NCI-H510A treated with DMSO at 0.1 percent for 48 hours (cell line): Measurements from ENCODE around the gene BRINP1.

Source experiments
- DNase-seq: peaks from one replicate; lab custom pipeline; 2025; lab: John Stamatoyannopoulos, UW

Gene BRINP1

DNA sequence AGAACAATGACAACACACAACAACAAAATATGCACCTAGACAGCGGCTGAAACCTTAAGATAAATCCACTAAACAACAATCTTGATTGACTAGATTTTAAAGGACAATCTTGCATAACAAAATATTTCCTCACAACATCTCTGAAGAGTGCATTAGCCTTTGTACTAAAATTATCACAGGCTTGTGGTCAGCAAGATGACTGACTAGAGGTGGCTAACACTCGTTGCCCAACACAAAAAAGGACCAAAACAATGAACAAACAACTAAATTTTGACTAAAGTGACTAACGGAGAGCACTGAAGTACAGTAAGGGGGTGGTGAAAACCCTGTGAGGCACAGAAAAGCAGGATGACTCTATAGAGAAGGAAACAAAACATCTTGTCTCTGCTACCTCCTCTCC is 183.9 kb downstream of the BRINP1 start:
- DNase-seq: no peak

DNA sequence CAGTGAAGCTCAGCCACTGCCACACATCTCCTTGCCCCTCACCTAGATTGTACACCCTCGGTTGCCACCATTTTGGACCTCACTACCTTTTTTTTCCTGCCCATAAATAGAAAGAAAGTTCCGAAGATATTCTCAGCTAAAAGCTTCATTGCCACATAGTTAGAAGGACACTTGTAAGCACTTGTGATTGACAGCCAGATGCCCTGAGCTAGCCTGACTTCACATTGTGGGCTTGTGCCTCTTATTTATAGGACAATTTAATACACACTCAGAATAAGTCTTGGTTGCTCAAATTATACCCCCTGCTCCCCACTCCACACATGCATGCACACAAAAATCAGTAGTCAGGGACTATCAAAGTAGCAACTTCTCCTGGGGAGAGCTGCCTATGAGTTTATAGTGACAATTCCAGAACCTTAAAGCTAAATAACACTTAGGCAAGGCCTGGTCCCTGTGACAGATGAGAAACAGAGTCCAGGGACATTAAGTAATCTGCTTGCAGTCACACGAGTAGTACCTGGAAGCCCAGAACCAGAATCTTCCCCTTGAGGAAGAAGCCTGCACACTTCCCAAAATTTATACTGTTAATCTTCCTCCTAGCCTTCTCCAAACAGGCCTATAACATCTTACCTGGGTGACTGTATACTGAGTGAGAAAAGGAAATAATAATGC is 184.8 kb downstream of the BRINP1 start:
- no peak for DNase-seq

DNA sequence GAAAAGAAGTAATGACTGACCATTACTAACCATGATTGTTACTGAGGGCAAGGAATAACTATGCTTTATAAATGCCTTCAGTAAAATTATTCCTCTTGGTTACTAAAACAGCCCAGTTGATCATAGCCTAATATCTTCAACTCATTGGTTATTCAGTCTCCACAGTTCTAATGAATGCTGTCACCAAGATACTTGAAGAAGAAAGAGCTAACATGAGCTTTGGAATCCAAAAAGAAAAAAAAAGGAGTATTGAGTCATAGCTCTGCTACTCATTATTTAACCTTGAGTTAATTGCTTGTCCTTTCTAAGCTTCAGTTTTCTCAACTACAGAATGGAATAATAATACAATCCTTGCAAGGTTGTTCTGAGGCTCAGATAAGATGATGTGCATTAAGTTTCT is 187.7 kb downstream of the BRINP1 start:
- no peak for DNase-seq

DNA sequence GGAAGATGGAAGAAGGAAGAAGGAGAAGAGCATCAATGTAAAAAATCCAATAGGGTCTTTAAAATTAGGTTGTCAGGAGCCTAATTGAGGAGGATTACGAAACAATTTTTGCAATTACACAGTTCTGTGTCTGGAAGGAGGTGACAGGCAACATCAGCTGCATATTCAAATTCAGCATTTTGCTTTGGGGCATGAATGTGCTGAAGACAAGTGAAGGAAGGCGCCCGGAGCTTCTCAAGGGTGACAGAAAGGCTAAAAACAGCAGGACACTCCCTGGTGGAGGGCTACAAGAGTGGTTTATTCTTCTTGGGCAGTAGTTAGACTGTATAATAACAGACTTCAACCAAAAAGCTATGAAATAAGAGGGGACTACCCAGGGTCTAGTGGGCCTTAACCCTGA is 188.3 kb downstream of the BRINP1 start:
- DNase-seq: no peak

DNA sequence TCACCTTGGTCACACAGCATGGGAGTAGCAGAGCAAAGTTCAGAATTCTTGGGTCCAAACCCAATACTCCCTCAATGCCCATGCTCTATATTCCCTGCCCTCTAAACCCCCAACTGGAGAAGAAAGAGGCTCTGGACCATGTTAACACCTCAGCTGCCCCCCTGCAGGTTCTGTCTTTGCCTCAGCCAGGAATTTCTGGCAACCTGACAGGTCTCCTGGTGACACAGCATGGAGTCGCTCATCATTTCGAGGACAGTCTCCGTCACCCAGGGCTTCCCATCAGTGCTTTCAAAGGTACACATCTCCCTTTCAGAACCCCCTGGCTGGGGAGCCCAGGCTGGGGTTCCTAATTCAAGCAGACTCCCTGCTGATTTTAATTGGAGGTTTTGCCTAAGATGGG is 189.5 kb downstream of the BRINP1 start:
- no peak for DNase-seq

DNA sequence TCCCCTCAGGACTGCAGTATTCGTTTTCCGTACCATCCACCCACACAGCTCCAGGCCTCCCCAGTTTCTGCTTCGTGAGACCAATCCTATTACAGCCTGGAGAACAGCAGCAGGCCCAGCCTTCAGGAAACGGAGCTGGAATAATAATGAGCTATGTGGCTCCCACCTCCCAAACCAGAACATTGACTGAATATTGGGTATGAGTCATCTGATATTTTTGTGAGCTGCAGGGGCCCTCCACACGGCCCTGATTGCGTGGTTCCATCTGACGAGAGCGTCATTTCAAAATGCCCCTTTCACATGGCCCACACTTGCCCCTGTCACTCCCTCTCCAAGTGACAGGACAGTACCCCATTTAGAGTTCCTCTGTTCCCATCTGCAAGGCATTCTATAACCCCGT is 192.0 kb downstream of the BRINP1 start:
- DNase-seq: no peak

DNA sequence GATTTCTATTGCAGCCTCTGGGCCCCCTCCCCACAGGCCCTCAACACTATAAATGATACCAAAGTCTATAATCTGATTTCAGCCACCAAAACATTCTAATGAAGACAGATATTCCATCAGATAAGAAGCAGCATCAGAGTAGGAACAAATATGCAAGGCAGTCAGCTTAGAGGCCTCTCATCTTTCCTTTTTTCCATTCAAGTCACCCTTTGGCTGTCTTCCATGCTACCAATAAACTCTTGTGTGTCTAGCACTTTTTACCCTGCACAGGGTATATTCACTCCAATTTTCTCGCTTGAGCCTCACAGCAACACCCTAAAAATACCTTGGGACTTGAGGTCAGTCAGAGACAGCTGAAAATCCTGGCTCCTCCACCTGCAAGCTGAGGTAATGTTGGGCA is 193.7 kb downstream of the BRINP1 start:
- no peak for DNase-seq

DNA sequence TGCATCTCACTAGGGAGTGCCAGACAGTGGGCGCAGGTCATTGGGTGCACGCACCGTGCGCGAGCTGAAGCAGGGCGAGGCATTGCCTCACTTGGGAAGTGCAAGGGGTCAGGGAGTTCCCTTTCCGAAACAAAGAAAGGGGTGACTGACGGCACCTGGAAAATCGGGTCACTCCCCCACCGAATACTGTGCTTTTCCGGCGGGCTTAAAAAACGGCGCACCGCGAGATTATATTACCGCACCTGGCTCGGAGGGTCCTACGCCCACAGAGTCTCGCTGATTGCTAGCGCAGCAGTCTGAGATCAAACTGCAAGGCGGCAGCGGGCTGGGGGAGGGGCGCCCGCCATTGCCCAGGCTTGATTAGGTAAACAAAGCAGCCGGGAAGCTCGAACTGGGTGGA is 200.0 kb downstream of the BRINP1 start:
- DNase-seq: peak; percentile 14

DNA sequence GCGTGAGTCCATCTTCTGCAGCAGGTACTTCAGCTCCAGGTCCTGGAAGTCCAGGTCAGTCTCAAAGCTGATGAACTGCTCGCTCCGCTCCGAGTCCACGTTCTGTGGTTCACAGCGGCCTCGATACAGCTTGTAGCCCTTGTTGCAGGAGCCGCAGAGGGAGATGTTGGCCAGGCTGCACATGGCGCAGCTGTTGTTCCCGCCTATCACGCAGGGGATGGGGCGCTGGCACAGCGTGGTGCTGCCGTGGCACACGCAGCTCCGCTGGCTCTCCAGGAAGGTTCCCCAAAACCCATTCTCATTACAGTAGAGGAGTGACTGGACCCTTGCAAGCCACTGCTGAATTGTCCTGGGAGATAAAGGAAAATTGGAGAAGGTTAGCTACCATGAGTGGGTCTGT is 201.4 kb downstream of the BRINP1 start:
- no peak for DNase-seq

DNA sequence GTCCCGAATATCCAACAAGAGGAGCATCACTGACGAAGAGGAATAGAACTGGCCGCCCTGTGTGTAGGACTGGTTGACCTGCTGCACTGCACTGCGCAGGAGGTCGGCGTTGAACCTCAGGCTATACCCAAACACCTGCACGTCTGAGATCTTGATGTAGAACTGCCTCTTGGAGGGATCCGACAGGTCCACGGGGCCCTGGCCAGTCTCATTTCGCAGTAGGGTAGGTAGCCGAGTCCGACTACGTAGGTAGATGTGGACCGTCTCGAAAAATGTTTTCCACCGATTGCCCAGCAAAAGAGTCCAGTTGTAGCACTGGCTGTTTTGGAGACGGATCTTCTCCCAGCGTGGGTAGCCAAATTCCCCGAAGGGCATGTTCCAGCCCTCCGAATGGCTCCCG is 202.0 kb downstream of the BRINP1 start:
- DNase-seq: no peak

DNA sequence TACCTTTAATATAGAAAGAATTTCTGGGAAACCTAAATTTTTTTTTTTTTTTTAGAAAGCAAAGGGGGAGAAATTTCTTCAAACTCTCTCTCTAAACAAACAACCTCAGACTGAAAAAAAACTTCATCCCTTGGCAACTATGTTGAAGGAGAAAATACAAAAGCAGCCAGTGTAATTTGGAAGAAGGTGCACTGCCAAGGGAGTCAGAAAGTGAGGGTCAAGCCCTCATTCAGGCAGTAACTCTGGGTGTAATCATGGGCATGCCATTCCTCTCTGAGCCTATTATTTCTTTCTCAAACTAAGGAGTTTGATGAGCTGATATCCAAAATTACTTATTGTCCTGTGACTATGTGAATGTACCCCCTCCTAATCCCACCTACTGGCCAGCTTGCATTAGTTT is 203.1 kb downstream of the BRINP1 start:
- no peak for DNase-seq

DNA sequence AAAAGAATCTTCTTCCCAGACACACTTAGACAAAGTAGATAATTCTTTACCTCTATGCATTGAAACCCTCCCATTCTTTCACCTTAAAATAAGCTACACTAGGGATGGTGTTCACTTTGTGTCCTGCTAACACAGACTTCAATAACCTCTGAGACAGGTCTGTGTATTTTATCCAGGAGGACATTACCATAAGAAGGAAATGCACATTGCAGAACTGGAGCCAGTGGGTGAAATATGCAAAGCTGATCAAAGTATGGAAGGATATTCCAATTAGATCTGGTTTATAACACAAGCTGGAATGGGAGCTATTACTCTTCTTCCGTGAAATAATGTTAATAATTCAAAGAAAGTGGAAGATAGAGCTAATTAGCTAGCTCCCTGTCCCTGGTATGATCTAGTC is 204.1 kb downstream of the BRINP1 start:
- DNase-seq: no peak

DNA sequence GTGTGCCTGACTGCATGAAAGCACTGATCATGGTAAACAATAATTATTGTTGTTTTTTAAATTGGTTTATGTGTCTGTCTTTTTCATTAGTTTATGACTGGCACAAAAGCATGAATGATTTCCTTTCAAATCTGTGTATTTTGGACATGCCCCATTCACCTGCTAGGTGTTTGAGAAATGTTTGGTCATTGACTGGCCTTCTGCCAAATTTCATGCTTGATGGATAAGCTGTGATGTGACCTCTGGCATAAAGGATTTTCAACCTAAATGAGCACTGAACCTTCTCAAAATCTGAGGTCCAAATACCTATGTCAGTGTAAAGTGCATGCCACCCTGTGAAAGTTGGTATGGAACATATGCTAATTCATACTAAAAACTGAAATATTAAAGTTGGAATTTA is 204.5 kb downstream of the BRINP1 start:
- DNase-seq: peak; percentile 9

DNA sequence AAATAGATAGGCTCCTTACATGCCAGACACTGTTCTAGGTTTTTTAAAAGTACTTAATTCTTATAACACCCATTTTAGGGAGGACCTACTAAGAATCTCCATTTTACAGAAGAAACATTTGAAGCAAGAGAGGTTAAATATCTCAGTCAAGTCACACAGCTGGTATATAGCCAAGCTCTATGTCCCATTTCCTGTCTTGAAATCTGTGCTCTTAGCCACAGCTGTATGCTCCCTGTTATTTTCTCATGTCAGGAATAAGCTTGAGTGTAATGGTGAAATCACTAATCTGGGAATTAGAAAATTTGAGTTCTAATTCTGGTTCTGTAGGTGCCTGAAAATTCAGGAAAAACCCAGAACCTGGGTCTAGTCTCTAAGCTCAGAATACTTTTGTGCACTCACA is 208.7 kb downstream of the BRINP1 start:
- DNase-seq: no peak

DNA sequence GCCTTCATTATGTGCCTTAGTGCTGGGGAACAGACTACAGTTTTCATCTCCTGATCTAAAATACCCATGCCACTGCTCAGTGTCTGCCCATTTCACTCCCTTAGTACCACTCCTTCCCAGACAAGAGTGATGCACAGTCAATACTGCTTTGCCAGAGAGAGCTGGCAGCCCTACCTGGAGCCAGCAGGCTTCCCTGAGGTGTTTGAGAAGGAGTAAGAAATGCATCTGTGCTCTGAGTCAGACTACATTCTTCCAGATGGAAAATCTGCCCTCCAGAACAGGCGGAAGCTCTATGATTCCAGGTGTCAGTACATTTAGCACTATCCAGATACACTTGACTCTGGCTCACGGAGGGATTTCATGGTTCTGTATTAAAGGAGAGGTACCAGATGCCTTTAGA is 209.8 kb downstream of the BRINP1 start:
- no peak for DNase-seq

DNA sequence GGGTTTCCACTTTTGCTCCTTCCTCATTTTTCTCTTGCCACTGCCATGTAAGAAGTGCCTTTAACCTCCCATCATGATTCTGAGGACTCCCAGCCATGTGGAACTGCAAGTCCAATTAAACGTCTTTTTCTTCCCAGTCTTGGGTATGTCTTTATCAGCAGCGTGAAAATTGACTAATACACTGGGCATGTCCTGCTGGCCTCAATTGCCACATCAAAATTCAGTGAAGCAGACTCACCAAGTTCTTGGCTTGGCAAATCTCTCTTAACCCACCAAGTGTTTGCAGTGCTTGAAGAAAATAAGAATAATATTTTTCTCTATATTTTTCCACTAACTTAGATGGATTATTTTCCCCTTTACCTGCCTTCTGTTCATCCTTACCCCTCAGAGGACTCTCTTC is 212.0 kb downstream of the BRINP1 start:
- no peak for DNase-seq

DNA sequence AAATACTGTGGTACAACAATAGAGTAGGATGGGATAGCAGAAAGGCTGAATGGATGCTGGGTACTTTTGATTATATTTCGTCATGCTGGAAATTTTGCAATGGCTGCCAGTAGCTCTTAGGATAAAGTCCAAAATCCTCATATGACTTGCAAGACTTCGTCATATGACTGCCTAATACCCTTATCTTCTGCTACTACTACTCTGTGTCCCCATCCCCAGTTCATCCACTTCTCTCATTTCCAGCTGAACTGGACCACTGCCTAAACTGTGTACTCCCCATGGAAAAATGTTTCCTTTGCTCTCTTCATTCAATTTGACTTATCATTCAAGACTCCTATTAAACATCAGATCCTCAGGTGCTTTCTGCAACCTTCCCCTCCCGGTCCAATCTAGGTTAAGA is 212.9 kb downstream of the BRINP1 start:
- DNase-seq: no peak

DNA sequence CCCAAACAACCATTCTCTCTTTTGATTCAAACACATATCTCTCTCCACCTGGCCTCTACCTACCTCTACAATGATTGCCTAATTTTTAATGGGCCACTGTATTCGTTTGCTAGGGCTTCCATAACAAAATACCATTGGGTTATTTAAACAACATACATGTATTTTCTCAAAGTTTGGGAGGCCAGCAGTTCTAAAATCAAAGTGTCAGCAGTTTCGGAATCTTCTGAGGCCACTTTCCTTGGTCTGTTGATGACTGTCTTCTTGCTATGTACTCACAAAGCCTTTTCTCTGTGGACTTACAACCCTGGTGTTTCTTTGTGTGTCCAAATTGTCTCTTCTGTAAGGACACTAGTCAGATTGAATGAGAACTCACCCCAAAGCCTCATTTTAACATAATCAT is 214.7 kb downstream of the BRINP1 start:
- DNase-seq: no peak

DNA sequence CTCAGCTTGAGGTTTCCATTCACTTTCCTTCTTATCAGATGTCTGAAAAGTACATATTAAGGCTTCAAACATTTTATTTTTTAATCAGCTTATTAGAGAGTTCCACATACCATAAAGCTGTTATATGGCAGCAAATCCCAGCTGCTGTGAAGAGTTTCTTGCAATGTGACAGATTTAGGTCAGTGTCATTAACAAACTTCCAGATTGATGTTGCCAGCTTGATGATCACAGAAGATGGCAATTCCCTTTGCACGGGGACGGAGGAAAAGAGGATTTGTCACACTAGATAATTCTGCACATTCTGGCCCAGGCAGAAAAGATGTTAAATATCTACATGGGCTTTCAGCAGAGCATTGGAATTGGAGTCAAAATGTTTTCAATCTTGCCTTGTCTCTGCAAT is 215.8 kb downstream of the BRINP1 start:
- DNase-seq: no peak

DNA sequence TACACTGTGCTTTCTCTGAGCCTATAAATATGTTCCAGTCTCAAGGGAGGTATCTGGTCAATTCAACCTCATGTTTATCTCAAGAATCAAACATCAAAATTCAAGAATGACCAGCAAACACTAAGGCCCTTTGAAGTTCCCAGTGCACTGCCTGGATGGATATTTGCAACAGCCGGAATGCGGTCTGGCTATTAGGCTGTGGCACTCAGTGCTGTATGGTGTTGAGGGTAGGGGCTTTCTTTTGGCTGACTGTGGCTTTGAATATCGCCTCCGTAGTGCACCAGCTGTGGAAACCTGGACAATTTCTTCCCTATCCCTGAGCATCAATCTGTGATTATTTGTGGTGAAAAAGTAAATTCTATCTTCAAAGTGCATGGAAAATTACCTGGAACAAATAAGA is 220.4 kb downstream of the BRINP1 start:
- no peak for DNase-seq

DNA sequence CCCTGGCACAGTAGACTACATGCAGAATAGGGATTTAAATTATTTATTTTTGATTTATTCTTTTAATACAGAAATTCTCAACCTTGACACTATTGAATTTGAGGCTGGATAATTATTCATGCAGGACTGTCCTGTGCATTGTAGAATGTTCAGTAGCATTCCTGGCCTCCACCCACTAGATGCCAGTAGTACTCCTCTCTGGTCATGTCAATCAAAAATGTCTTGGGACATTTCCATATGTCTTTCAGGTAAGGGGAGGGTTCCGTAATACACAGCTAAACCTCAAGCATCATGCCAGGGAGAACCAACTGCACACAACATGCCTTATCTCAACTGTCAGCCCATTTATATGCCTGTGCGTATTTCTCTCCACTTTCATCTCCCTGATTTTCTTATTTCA is 231.8 kb downstream of the BRINP1 start:
- DNase-seq: no peak

DNA sequence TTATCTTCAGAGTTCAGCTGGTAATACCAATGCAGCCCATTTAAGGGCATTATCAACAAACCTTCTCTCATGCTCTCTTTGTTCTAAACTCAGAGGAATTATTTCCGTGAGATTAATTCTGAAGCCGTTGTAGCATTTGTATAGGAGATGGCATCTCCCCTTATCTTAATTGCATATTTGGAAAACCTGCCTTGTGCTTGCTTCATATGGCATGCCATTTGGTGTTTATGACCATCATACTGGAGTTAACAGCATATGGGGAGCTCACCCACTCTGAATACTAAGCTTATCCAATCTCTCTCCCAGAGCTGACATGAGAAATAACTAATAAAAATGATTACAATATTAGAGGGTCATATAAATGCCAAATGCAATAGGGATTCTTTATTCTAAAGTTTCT is 243.2 kb downstream of the BRINP1 start:
- no peak for DNase-seq

DNA sequence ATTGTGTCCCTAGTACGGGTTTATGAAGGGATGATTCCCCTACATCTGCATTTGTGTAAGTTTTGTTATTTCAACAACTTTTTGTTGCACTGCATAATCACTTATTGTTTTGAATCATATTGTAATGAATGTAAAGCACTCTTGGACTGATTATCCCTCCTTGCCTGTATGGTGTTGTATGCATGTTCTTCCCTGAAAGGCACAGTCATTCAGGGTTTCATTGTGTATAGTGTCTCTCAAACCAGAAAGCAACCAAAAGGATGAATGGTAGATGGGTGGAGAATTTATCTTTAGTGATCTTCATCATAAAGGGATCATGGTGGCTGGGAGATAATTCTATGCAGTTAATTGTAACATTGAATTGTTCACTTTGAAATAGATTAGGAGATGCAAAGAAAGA is 247.3 kb downstream of the BRINP1 start:
- no peak for DNase-seq

DNA sequence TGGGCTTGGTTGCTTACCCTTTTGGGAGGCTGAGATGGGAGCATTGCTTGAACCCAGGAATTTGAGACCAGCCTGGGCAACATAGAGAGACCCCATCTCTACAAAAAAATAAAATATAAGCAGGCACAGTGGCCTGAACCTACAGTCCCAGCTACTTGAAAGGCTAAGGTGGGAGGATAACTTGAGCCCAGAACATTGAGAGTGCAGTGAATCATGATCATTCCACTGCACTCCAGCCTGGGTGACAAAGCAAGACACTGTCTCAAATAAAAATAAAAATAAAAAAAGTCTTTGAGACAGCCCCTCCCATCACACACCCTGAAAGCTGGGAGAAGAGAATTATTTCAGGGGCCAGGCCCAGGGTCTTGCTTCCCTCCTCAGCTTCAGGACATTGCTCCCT is 251.8 kb downstream of the BRINP1 start:
- DNase-seq: no peak
